ENCODE data around the gene SNX3. TPM values are rescaled to one million over a fixed set of nuclear protein-coding genes. Genes with fewer than 3 reads are reported as not detected.

Gene SNX3
- total RNA-seq, 4 donors from 2014 or later: 123 to 182 (median 170) TPM

GRCh38 chr6:108235127-108235526 is 25.7 kb downstream of the SNX3 start:
- H3K27ac ChIP-seq: no peak overlapping the region

GRCh38 chr6:108228416-108228815 is 32.4 kb downstream of the SNX3 start:
- Histone ChIP-seq H3K4me1 (peaks cover 0 to 10% (median 5%) of the 10 kb centered on the region in 4 donors), H3K27ac (no peak overlapping the region), H3K36me3 (peaks cover 0 to 3% (median 0%) of the 10 kb centered on the region in 3 donors), H3K9me3 (no peaks in the 10 kb centered on the region), H3K27me3 (no peaks in the 10 kb centered on the region), H3K4me3 (no peak overlapping the region)
- TF ChIP-seq POLR2A (IDR thresholded peaks at IDR 0.05) (no peak), EP300 (IDR thresholded peaks at IDR 0.05) (no peak), CTCF (IDR thresholded peaks at IDR 0.05) (no peak)
- 96 to 98% methylated on average over 8 of the region's 8 CpGs for WGBS, 2 donors
- no peak for DNase-seq (ENCODE audit: low spot score in 2 of 2)

More at GRCh38 chr6:108235127-108235526, 25.7 kb downstream of the SNX3 start:
- peaks cover 0 to 26% (median 0%) of the 10 kb centered on the region in 3 donors for H3K36me3 ChIP-seq
- 84 to 89% methylated on average over 4 of the region's 4 CpGs for WGBS, 2 donors
- TF ChIP-seq POLR2A (IDR thresholded peaks at IDR 0.05) (no peak), EP300 (IDR thresholded peaks at IDR 0.05) (no peak), CTCF (IDR thresholded peaks at IDR 0.05) (no peak)
- no peaks in the 10 kb centered on the region for H3K9me3 ChIP-seq
- H3K4me3 ChIP-seq: no peak overlapping the region
- peaks cover 0 to 10% (median 5%) of the 10 kb centered on the region in 4 donors for H3K4me1 ChIP-seq
- no peak for DNase-seq (ENCODE audit: low spot score in 2 of 2)
- H3K27me3 ChIP-seq: no peaks in the 10 kb centered on the region

- H3K4me3 ChIP-seq: no peak overlapping the region
- WGBS, 2 donors: 84 to 92% methylated on average over 3 of the region's 3 CpGs
- DNase-seq (ENCODE audit: low spot score in 2 of 2): no peak
- TF ChIP-seq EP300 (IDR thresholded peaks at IDR 0.05) (no peak), POLR2A (IDR thresholded peaks at IDR 0.05) (no peak), CTCF (IDR thresholded peaks at IDR 0.05) (no peak)
- no peaks in the 10 kb centered on the region for H3K9me3 ChIP-seq
- H3K36me3 ChIP-seq: peaks cover 0 to 6% (median 0%) of the 10 kb centered on the region in 3 donors
- no peaks in the 10 kb centered on the region for H3K27me3 ChIP-seq
- H3K27ac ChIP-seq: no peak overlapping the region
- H3K4me1 ChIP-seq: peaks cover 0 to 7% (median under 1%) of the 10 kb centered on the region in 4 donors
These were observed 33.5 kb downstream of the SNX3 start for GRCh38 chr6:108227290-108227689.

GRCh38 chr6:108222504-108222903 is 38.3 kb downstream of the SNX3 start:
- Histone ChIP-seq H3K36me3 (peaks cover 2 to 50% (median 5%) of the 10 kb centered on the region in 3 donors), H3K27ac (no peak overlapping the region)
- TF ChIP-seq EP300 (IDR thresholded peaks at IDR 0.05): no peak
- TF ChIP-seq CTCF (IDR thresholded peaks at IDR 0.05): no peak
- no peak for TF ChIP-seq POLR2A (IDR thresholded peaks at IDR 0.05)

GRCh38 chr6:108222064-108222463 is 38.8 kb downstream of the SNX3 start:
- no peak overlapping the region for H3K4me3 ChIP-seq
- 87 to 90% methylated on average over 2 of the region's 2 CpGs for WGBS, 2 donors
- H3K27me3 ChIP-seq: no peaks in the 10 kb centered on the region
- TF ChIP-seq EP300 (IDR thresholded peaks at IDR 0.05) (no peak), POLR2A (IDR thresholded peaks at IDR 0.05) (no peak), CTCF (IDR thresholded peaks at IDR 0.05) (no peak)
- H3K36me3 ChIP-seq: peaks cover 2 to 55% (median 5%) of the 10 kb centered on the region in 3 donors
- H3K9me3 ChIP-seq: no peaks in the 10 kb centered on the region
- DNase-seq (ENCODE audit: low spot score in 2 of 2): no peak
- no peaks in the 10 kb centered on the region for H3K4me1 ChIP-seq
- H3K27ac ChIP-seq: no peak overlapping the region

More at GRCh38 chr6:108222504-108222903, 38.3 kb downstream of the SNX3 start:
- H3K4me3 ChIP-seq: no peak overlapping the region
- H3K4me1 ChIP-seq: no peaks in the 10 kb centered on the region
- no peak for DNase-seq (ENCODE audit: low spot score in 2 of 2)
- no peaks in the 10 kb centered on the region for H3K27me3 ChIP-seq
- 50 to 60% methylated on average over 1 of the region's 1 CpG for WGBS, 2 donors
- no peaks in the 10 kb centered on the region for H3K9me3 ChIP-seq

Data from tibial nerve (tissue), 4 donors.